Stimulated activated CD4-positive, alpha-beta T cell treated with anti-CD3 and anti-CD28 coated beads, Interleukin-12 subunit alpha, Interleukin-12 subunit beta, amount 100 ng/mL, for 48 hours (primary cell): ENCODE measurements around the gene LRRFIP1.

Experiments used
- DNase-seq, 3 donors: peaks; one replicate each; pipeline ENCODE4 v3.0.0-alpha.2; 2020; ENCODE audit warnings: low read depth in 2 of 3, low spot score in 1 of 3

LRRFIP1 gene

GRCh38 chr2:237722616-237723015 lies 95.2 kb downstream of the LRRFIP1 start:
- DNase-seq: no peak

- DNase-seq: no peak
Observed at GRCh38 chr2:237723023-237723422, 95.6 kb downstream of the LRRFIP1 start.

- DNase-seq: no peak
Observed at GRCh38 chr2:237723602-237724001, 96.2 kb downstream of the LRRFIP1 start.

GRCh38 chr2:237724811-237725478 lies 97.6 kb downstream of the LRRFIP1 start:
- no peak for DNase-seq

- DNase-seq: no peak
Observed at GRCh38 chr2:237725661-237726060, 98.3 kb downstream of the LRRFIP1 start.

- DNase-seq: no peak
Observed at GRCh38 chr2:237726401-237726830, 99.0 kb downstream of the LRRFIP1 start.

GRCh38 chr2:237727363-237727762 lies 100.0 kb downstream of the LRRFIP1 start:
- DNase-seq: no peak

GRCh38 chr2:237729681-237730475 lies 102.5 kb downstream of the LRRFIP1 start:
- no peak for DNase-seq

GRCh38 chr2:237731663-237732062 lies 104.3 kb downstream of the LRRFIP1 start:
- DNase-seq: peak; percentile 27 to 56 (median 41)

GRCh38 chr2:237732070-237732469 lies 104.7 kb downstream of the LRRFIP1 start:
- DNase-seq: no peak

GRCh38 chr2:237732790-237733381 lies 105.5 kb downstream of the LRRFIP1 start:
- DNase-seq: no peak

- no peak for DNase-seq
Observed at GRCh38 chr2:237733677-237734300, 106.4 kb downstream of the LRRFIP1 start.

- DNase-seq: no peak
Observed at GRCh38 chr2:237734905-237735623, 107.7 kb downstream of the LRRFIP1 start.

- no peak for DNase-seq
Observed at GRCh38 chr2:237735798-237736197, 108.4 kb downstream of the LRRFIP1 start.

- DNase-seq: no peak
Observed at GRCh38 chr2:237736783-237737182, 109.4 kb downstream of the LRRFIP1 start.

GRCh38 chr2:237737196-237737865 lies 109.9 kb downstream of the LRRFIP1 start:
- no peak for DNase-seq

GRCh38 chr2:237738255-237738654 lies 110.9 kb downstream of the LRRFIP1 start:
- no peak for DNase-seq

GRCh38 chr2:237739101-237739500 lies 111.7 kb downstream of the LRRFIP1 start:
- DNase-seq: no peak

- no peak for DNase-seq
Observed at GRCh38 chr2:237742191-237742590, 114.8 kb downstream of the LRRFIP1 start.

GRCh38 chr2:237742614-237743013 lies 115.2 kb downstream of the LRRFIP1 start:
- DNase-seq: no peak
